Colonic mucosa (tissue), 4 donors: ENCODE results near the gene KRT13. TPM values are rescaled to one million over a fixed set of nuclear protein-coding genes. Genes with fewer than 3 reads are reported as not detected.

Experiments used
- DNase-seq: peaks from one replicate; pipeline ENCODE4 v3.0.0-alpha.2; 2020
- H3K27ac ChIP-seq: fragments of 200-600 bp; one replicate; pipeline ENCODE4 v1.8.0; 2021
- H3K27me3 ChIP-seq: fragments of 200-600 bp; one replicate; pipeline ENCODE4 v1.8.0; 2021
- H3K36me3 ChIP-seq: fragments of 200-600 bp; one replicate; pipeline ENCODE4 v1.8.0; 2021
- H3K4me1 ChIP-seq: fragments of 200-600 bp; one replicate; pipeline ENCODE4 v1.8.0; 2021; ENCODE audit warnings: mild to moderate bottlenecking
- H3K4me3 ChIP-seq: fragments of 200-600 bp; one replicate; pipeline ENCODE4 v1.8.0; 2021
- H3K9ac ChIP-seq, 2 donors: one replicate each; pipeline ENCODE4 v1.7.0; 2013; ENCODE audit warnings: control low read depth in 2 of 2, low read depth in 2 of 2, low read length in 2 of 2
- H3K9me3 ChIP-seq: fragments of 200-600 bp; one replicate; pipeline ENCODE4 v1.8.0; 2021
- intact Hi-C: fragments of 100-400 bp; cut with DNase I; formaldehyde crosslinking; loops from one replicate; pipeline ENCODE4 v1.14.1; 2022
- microRNA-seq: library from miRNA; unstranded; fragments of <30 nt; microRNA quantifications from one replicate; pipeline ENCODE4, GENCODE V29; 2019
- total RNA-seq, 2 donors: library from RNA; stranded (reverse); fragmentation: NEBNext Ultra II Directional in 1 of 2; extraction: Animal tissue kit (Norgen Biotek cat#: 25700) in 1 of 2; gene quantifications; one replicate each; pipeline ENCODE4 v1.2.1, GENCODE V29; 2021
- TF ChIP-seq, protein P1 (sequence below): fragments of 200-600 bp; IDR thresholded peaks from one replicate; pipeline ENCODE4 v1.8.0; 2022; ENCODE audit warnings: antibody characterized with exemption, mild to moderate bottlenecking
- donor health status: healthy.
- donor health status: DM: no; HTN: no; CAD: no.
- donor health status: DM: no; HTN: no; CAD: no.

KRT13 gene
- total RNA-seq, 2 donors from 2014 or later = 0.25 TPM; not detected in 1

DNA sequence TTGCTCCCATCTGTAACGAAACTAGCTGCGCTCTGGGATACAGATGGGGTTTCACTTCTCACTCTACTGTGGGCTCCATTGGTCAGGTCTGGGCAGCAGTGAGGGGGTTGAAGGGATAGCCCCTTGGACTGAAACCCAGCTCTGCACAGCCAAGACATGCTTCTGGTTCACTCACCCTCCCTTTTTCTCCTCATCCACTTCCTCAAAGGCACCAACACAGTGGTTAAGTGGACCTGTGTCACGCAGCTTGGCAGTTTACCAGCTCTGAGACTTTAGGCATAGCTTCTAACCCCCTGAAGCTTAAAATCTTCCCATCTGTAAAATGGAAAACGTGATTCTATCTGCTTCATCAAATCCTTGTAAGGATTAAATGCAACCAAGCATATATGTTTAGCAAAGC is 53.1 kb downstream of the KRT13 start:
- Histone ChIP-seq H3K27ac (no peak overlapping the region), H3K4me3 (no peak overlapping the region), H3K9me3 (no peaks in the 10 kb centered on the region), H3K4me1 (no peaks in the 10 kb centered on the region), H3K27me3 (no peaks in the 10 kb centered on the region), H3K9ac (no peak overlapping the region), H3K36me3 (no peaks in the 10 kb centered on the region)
- intact Hi-C loops = no loop called here
- TF ChIP-seq, protein P1, sequence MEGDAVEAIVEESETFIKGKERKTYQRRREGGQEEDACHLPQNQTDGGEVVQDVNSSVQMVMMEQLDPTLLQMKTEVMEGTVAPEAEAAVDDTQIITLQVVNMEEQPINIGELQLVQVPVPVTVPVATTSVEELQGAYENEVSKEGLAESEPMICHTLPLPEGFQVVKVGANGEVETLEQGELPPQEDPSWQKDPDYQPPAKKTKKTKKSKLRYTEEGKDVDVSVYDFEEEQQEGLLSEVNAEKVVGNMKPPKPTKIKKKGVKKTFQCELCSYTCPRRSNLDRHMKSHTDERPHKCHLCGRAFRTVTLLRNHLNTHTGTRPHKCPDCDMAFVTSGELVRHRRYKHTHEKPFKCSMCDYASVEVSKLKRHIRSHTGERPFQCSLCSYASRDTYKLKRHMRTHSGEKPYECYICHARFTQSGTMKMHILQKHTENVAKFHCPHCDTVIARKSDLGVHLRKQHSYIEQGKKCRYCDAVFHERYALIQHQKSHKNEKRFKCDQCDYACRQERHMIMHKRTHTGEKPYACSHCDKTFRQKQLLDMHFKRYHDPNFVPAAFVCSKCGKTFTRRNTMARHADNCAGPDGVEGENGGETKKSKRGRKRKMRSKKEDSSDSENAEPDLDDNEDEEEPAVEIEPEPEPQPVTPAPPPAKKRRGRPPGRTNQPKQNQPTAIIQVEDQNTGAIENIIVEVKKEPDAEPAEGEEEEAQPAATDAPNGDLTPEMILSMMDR = no peak
- no peak for DNase-seq

DNA sequence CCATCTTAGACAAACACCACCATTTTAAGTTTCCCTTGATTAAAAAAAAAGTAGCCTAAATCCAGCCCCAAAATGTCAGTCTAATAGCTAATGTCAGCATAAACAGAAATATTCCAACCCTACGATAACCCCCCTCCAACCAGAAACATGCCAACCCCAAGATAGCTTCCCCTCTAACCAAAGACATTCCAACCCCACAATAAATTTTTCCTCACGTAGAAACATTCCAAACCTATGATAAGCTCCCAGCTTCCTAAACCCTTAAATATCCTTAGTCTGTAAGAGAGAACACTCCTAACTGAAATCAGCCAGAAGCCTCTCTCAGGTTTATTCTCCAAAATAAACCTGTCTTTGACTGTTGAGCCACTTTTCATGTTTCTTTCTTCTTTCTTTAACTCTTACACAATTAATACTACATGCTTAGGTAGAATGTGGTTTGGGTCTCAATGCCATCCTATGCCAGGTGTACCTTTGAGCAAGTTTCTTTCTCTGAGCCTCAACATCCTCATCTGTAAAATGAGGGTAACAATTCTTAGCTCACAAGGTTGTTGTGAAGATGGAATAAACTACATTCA is 54.2 kb downstream of the KRT13 start:
- Histone ChIP-seq H3K36me3 (no peaks in the 10 kb centered on the region), H3K4me3 (no peak overlapping the region), H3K4me1 (no peaks in the 10 kb centered on the region), H3K27ac (no peak overlapping the region), H3K9ac (no peak overlapping the region), H3K9me3 (no peaks in the 10 kb centered on the region), H3K27me3 (no peaks in the 10 kb centered on the region)
- intact Hi-C loops = no loop called here
- TF ChIP-seq, protein P1 = no peak
- DNase-seq = no peak

Small RNA genes lying within 50 kb of the gene (microRNA-seq; reads per million reads assigned to microRNA genes)
- not detected for gene MIR6510

Other genes with a start within 250 kb of the KRT13 start
- gene KRTAP9-6, start 240.2 kb downstream of the KRT13 start, total RNA-seq = not detected
- not detected for gene KRTAP9-7, start 229.9 kb downstream of the KRT13 start, total RNA-seq
- gene KRTAP29-1, start 202.8 kb downstream of the KRT13 start, total RNA-seq = not detected
- gene KRTAP16-1, start 196.3 kb downstream of the KRT13 start, total RNA-seq = not detected
- not detected for gene KRTAP17-1, start 189.9 kb downstream of the KRT13 start, total RNA-seq
- gene KRT33A, start 154.8 kb downstream of the KRT13 start, total RNA-seq = not detected
- gene KRT33B, start 135.8 kb downstream of the KRT13 start, total RNA-seq = not detected
- gene KRT34, start 123.3 kb downstream of the KRT13 start, total RNA-seq = not detected
- gene KRT31, start 108.0 kb downstream of the KRT13 start, total RNA-seq = not detected
- not detected for gene KRT37, start 81.0 kb downstream of the KRT13 start, total RNA-seq
- gene KRT38, start 64.6 kb downstream of the KRT13 start, total RNA-seq = not detected
- gene KRT32, start 38.2 kb downstream of the KRT13 start, total RNA-seq = not detected
- gene KRT35, start 24.5 kb downstream of the KRT13 start, total RNA-seq = not detected
- not detected for gene KRT36, start 15.7 kb downstream of the KRT13 start, total RNA-seq
- 10 to 100 TPM in 1 of 2 donors, 1 to 10 TPM in 1; 5.8 to 20.0 TPM for gene KRT15, start 13.3 kb upstream of the KRT13 start, total RNA-seq
- gene KRT19, start 22.7 kb upstream of the KRT13 start, total RNA-seq = 1,000 to 10,000 TPM; 2,159 to 2,203 TPM
- gene KRT9, start 66.4 kb upstream of the KRT13 start, total RNA-seq = not detected
- not detected for gene KRT14, start 81.3 kb upstream of the KRT13 start, total RNA-seq
- not detected for gene KRT16, start 107.2 kb upstream of the KRT13 start, total RNA-seq
- 1 to 10 TPM in 1 of 2 donors, not detected in 1; 1.2 TPM for gene KRT17, start 119.0 kb upstream of the KRT13 start, total RNA-seq
- 100 to 1,000 TPM; 574 to 740 TPM for gene EIF1, start 183.3 kb upstream of the KRT13 start, total RNA-seq
- not detected for gene GAST, start 206.7 kb upstream of the KRT13 start, total RNA-seq
- under 1 TPM; 0.10 to 0.53 TPM for gene HAP1, start 229.0 kb upstream of the KRT13 start, total RNA-seq